GM12872 (cell line): Measurements from ENCODE around the gene ASTN2.

Experiments used
- TF ChIP-seq, protein P1 (sequence below): IDR thresholded peaks from 3 replicates; pipeline ENCODE4 v1.5.1; 2011; ENCODE audit warnings: low read depth, mild to moderate bottlenecking, low read length, moderate library complexity; ENCODE audit not compliant: insufficient read depth

ASTN2 gene

DNA sequence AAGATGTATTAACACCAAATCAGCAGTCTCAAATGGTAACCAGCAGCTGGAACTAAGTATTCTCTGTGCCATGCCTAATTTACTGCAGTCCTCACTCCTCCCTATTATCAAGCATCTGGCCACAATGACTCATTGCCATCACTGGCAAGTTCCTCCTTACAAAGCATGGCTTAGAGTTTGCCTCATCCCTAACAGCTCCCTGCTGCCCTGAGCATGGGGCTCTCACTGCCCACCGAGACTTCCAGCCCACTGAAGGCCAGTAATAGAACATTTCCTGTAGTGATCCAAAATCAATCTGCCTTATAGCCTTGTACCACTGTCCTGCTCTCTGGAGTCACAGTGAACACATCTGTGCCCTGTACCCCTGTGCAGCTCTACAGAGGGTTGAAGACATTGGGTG lies 939.7 kb downstream of the ASTN2 start:
- TF ChIP-seq, protein P1, sequence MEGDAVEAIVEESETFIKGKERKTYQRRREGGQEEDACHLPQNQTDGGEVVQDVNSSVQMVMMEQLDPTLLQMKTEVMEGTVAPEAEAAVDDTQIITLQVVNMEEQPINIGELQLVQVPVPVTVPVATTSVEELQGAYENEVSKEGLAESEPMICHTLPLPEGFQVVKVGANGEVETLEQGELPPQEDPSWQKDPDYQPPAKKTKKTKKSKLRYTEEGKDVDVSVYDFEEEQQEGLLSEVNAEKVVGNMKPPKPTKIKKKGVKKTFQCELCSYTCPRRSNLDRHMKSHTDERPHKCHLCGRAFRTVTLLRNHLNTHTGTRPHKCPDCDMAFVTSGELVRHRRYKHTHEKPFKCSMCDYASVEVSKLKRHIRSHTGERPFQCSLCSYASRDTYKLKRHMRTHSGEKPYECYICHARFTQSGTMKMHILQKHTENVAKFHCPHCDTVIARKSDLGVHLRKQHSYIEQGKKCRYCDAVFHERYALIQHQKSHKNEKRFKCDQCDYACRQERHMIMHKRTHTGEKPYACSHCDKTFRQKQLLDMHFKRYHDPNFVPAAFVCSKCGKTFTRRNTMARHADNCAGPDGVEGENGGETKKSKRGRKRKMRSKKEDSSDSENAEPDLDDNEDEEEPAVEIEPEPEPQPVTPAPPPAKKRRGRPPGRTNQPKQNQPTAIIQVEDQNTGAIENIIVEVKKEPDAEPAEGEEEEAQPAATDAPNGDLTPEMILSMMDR = no peak

DNA sequence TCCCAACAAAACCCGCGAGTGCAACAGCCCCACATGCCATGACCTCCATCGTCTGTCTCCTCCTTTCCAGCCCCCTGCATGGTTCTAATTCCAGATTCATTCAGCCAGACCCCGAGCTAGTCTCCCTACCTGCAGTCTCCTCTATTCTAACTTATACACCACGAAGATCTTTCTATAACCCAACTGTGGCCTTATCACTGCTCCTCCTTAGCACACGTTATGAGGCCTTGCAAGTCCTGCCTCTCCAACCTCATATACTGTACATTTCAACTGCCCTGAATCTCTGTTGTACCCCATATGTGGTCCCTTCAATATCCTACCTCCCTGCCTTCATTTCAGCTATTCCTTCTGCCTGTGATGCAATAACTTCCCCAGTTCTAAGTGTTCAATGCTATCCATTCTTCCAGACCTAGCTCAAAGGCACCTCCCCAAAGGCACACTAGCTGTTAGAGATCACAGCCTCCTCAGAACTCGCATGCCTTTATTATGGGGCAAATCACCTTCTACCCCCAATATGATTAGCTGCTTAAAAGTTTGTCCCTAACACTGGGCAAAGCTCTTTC lies 942.8 kb downstream of the ASTN2 start:
- TF ChIP-seq, protein P1 = no peak

DNA sequence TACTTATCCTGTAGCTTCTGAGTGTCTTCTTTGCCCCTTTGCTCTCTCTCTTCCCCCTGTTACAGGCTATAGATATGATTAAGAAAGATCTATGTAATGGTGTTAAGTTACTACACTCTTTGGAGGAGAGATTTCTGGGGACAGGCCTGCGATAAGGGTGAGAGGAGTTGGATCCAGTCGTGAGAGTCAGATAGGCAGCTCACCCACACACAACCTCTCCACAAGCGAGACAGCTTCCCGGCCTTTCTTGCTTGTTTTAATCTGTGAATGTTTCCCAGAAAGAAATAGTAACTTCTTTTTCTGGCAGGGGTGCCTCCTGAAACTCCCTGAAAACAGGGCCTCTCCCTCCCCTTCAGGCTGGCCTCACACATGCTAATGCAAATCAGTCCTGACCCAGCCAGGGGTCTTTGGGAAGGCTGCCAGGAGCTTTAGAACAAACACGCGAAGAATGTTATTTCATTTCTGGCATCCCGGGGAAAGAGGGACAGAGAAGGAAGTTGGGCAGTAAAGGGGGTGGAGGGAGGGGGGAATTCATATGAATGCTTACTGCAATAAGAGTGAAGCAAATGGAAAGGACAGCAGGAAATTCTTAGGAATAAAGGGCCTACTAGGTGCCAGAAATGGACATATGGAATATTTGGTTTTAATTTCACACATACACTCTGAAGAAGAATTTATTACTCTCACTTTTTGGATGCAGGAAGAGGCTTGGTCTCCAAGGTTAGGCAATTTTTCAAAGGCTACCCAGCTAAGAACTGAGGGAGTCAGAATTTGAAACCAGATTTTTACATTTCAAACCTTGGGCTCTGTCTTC lies 943.6 kb downstream of the ASTN2 start:
- TF ChIP-seq, protein P1 = no peak

DNA sequence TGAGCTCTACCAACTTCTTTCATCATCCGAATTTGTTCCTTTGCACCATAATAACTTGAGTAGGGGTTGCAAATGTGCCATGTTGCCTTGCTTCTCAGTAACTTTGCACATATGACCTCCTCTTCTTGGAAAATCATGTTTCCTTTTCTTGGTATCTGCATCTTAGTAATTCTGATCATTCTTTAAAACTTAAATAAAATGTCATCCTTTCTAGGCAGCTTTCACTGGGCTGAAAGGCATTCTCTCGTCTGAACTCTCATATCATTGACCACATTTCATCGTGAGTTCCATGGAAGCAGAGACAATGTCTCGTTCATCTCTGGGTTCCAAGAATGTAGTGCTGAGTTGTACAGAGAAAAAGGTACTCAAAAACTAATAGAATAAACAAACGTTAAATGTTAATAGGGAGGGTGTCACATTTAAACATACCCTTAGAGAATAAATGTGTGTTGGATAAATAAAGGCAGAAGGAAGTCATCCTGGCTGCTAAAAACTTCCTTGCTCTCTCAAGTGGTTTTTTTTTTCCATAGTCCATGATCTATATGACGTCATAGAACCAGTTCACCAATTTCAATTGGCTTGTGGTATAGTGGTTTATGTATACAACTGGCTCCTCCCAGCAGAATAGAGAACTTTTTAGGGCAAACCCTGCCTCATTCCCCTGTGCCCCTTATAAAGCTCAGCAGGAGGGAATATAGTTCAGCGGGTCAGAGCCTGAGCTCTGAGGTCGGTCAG lies 945.9 kb downstream of the ASTN2 start:
- TF ChIP-seq, protein P1 = no peak

DNA sequence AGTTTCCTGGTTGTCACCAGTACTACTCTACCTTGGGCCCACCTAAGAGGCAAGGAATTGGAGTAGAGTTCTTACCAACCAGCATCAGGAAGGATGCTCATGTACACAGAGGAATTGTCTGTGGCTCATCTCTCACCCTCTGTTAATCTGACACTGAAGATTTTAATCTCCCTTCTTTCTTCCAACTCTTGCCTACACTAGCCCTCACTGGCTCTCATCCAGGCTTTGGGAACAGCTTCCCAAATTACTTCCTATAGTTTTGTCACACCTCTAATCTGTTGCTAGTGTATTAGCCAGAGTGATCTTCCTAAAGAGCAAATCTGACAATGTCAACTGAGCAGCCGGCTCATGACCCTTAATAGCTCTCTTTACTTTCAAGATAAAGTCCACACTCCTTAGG lies 946.5 kb downstream of the ASTN2 start:
- TF ChIP-seq, protein P1 = no peak

DNA sequence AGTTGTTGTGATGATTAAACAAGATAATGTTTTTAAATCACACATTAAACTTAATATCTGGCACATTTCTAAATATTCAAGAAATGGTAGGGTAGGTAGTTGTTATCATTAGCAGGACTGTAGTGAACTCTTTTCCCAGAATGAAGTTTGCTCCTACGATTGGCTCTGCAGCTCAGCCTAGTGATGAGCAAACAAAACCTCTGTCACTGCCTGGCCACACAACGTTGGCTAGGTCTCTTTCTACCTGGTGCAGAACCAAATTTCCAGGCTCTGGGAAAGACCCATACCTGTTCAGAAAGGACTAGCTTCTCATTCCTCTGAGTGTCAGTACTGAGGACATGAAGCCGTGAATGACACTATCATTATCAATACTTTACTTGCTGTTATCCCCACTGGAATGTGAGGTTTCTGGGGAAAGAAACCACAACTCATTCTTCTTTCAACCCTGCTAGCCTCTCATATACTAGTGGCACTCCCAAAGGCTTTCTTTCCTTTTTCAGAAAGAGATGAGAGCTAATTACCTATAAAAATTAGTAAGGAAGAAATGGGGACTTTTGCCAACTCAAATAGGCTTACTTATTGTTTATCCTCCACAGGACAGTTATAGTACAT lies 947.0 kb downstream of the ASTN2 start:
- TF ChIP-seq, protein P1 = no peak
